GM21737 (cell line): ENCODE measurements around the gene SLC25A48.

Experiments
- ATAC-seq: cut with Tn5 transposase; IDR thresholded peaks from one replicate; pipeline ENCODE4 v1.9.1; 2021; ENCODE audit warnings: mild to moderate bottlenecking, moderate library complexity; ENCODE audit not compliant: unreplicated experiment

The SLC25A48 gene

DNA sequence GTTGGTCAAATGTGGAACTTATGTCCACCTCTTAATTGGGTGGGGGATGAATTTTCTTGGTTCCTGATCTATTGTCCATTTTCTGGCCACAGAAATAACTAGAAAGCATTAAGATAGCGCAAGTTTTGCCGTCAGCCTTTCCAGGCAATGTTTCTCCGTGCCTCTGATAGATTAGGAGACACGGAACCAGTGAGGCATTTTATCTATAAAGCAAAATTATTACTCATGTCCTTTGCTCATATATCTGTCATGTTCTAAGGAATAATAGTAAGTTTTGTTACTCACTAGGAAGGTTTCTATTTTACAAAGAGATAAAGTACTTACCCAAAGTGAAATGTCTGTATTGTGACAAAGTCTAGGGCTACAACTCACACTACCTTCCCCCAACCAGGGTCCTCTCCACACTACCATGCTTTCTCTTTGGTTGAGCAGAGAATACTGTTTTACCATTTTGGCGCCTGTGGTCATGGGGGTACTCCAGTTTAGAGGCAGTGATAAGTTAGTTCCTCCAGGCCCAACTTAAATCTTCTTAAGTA is 81.1 kb downstream of the SLC25A48 start:
- ATAC-seq: no peak

DNA sequence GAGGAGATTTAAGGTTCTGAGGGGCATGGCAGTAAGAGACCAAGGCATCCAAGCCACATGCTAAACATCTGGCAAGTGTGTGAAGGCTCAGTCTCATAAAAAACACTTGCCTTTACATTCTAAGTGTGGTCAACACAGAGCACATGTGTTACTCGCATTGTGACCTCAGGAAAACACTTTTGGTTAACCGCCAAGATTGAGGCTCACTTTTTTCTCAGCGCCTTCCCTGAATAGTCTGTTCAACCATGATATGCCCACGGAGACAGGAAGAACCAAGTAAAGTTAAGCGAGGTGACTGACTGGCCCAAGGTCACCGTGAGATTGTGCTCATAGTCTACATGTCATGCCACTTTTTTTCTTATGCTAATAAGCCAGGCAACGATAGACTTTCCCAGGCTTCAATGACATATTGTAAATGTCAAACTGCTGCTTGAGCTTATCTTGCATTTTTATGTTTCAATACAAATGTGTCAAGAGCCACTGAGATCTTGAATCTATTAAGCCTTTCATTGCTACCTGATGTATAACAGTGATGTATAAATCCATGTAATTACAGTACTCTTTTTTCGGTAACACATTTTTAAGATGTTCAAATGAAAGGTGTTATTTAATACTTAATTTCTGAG is 82.3 kb downstream of the SLC25A48 start:
- no peak for ATAC-seq

DNA sequence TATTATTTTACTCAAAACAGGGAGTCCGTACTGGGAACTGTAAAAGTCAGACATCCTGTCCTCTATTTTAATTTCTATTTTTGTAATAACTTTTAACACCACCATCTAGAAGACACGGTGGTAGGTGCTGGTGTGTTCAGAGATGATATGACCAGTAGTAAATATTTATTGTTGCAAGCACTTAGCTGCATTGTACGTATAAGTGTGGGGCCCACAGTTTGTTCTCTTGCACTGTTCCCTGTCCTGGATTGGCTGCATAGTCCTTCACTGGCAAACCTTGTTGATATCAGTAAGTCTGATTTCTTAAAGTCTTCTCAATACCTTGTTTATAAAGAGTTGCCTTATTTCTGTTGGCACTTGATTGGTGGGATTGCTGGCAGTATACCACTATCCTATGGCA is 85.7 kb downstream of the SLC25A48 start:
- ATAC-seq: no peak

DNA sequence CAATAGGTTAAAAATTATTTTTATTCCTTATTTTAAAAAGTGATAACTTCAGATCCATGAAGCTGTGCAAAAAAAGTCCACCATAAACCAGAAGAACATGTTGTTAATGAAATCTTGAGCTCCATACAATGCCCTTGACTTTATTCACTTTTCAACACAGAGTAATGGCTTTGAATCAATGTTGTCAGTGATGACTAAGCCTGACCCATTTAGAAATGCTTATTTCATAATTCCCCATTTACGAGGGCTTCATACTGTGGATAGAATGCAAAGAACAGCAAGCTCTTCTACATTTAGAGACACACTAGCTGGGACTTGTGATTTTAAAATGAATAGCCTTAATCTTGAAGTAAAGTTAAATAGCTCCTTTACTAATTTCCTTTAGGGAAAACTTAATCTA is 86.9 kb downstream of the SLC25A48 start:
- ATAC-seq: no peak

DNA sequence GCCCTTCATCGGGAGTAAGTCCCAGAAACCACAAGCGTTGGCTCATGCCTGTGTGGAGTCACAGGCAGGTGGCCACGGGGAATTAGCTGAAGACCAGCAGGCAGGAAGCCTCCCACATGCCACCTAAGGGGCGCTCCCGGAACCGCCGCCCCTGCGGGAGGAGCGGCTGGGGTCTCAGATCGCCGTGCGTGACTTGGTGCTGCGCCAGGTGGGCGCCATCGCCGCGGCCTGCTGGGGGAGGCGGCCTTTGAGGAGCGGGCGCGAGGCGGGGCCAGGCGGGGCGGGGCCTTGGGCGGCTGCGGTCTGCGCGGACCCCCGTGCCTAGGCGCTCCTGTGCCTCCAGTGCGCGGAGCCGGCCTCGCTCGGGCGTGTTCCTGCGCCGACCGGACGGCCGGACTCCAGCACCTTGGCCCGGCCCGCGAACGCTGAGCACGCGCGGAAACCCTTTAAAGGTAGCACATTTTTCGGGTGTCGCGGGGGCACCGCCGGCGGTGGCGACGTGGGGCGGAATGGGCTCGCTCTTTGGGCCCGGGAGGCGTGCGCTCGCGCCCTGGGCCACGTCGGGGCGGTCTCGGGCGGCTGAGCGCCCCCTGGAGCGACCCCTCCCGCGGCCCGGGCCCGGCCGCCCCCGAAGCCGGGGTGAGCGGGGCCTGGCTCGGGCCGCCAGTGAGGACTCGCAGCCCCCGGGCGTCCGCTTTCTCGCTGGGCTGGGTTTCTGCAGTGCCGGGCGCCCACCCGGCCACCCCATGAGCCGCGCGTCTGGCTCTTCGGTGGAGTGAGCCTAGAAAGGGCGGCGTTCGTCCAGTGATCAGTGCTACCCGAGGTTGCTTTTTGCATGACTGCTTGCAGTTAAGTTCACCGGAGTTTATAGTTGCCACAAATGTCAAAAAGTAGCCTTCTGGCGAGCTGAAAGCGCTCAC is 95.8 kb downstream of the SLC25A48 start:
- no peak for ATAC-seq

DNA sequence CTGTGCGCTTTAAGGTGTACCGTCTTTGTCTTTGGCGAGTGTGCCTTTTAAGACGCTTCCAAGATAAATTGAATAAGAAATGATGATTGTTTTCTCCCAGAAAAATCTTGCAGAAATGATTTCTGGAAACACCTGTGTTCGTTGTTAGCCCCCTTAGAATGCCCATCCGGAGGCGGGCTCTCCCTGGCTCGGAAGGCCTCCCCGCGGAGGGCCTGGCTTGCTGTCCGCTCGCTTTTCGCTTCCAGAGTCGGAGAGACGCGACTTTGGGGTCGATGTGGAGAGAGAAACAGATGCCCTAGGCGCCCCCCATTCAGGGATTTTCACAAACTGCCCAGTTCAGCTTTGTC is 96.5 kb downstream of the SLC25A48 start:
- ATAC-seq: no peak

DNA sequence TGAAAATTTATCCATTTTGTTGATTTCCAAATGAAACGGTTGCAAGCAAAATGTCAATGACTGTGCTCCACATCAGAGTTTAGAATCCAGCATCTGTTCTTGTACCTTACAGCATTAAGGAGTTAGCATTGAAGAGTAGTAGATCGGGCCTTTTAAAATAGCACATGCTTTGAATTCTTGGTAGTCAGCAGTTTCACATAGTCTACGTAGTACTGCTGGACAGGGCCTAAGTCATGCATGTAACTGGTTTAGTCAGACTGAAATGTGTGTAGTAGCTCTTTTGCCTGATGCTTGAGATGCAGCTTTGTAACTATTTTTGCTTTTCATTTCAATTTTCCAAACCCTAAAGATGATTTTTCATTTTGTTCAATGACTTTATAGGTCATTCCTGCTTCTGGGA is 100.5 kb downstream of the SLC25A48 start:
- ATAC-seq: no peak

DNA sequence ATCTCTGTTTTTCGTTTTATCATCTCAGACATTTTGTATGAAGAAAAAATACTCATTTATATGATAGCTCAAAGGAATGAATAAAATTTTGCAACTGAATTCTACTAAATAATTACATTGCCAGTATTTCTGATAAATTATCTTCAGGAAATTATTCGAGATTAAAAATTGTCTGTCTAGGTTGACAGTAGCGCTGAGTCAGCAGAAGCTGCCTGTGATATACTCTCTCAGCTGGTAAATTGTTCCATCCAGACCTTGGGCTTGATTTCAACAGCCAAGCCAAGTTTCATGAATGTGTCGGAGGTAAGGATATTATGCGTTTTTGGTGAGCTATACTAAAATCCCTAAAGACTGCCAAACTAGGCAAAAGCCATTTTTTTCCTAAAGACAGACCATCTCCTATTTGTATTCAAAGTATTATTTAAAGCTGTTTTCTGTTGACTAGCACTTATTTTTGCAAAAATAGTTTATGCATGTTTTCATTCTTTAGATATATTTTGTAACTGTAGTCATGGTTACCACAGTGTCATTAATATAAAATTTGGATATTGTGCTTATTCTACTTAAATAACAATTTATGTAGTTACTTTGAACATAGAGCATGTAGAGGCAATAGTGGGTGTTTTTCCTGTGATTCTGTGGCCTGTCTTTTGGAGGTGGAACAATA is 102.9 kb downstream of the SLC25A48 start:
- ATAC-seq: no peak
